ENCODE data around the gene RERE.

RERE gene

DNA sequence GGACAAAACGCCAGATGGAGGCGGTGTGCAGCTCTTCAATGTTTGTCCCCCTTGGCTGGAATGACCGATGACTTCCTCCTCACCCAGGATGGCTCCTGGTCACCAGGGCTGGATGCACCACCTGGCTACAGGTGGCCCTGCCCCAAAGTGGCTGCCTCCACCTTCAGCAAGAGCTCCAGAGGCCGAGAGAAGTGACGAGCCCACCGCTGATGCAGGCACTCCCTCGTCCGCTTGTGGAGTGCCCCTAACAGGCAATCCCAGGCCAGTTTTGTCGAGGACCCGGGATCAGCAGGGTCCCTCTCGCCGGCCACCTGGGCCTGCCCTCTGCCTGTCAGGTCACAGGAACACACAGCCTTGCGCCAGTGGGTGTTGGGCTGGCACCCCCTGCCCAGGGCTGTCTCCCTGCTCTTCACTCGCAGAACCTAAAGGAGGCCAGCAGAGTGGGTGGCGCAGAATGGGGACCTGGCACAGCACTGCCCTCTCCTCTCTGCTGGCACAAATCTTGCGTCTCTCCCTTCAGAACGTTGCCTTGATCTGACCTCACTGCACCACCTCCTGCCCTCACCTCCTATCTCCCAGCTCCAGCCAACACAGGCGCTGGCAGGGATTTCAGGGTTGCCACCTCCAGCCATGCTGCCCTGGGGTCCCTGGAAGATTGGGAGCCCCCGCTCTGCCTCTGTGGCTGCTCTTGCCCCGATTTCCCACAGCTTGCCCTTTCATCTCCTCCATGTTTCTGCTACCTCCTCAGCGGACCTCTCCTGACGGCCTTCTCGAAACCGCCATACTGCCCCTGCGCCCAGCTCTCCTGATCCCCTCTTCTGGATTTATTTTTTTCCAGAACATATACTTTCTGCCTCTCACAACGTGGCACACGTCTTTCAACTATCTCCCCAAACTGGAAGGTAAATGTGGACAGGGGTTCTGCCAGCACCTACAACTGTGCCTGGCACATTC lies 460.9 kb downstream of the RERE start:
- Histone ChIP-seq H3K9me3 (ENCODE audit: control insufficient read depth, insufficient read depth, low read depth, low read length) (no peaks in the 10 kb centered on the region), H3K27ac (ENCODE audit: extremely low read depth, low read depth, low read length) (no peak overlapping the region), H3K4me3 (ENCODE audit: low read depth, low read length) (no peak overlapping the region), H3K4me1 (ENCODE audit: control insufficient read depth, insufficient read depth, low read length) (no peaks in the 10 kb centered on the region), H3K36me3 (ENCODE audit: control insufficient read depth in 2 of 2, insufficient read depth in 1 of 2, low read length in 2 of 2) (peaks cover 0 to 90% of the 10 kb centered on the region in 2 experiments)
- ChIA-PET CTCF (no interaction called here), POLR2A (interaction anchor here (0.6 kb wide), 1 partner anchor 50 kb away, joined by 3 read pairs; no protein-coding TSS in a partner anchor)
- TF ChIP-seq ZNF146 (tag by site-specific recombination; IDR thresholded peaks at IDR 0.05) (no peak), ZNF132 (tag by site-specific recombination; IDR thresholded peaks at IDR 0.05; ENCODE audit: borderline replicate concordance) (no peak), ZNF433 (tag by site-specific recombination; IDR thresholded peaks at IDR 0.05; ENCODE audit: low read depth) (no peak)
- TF ChIP-seq, protein P1, sequence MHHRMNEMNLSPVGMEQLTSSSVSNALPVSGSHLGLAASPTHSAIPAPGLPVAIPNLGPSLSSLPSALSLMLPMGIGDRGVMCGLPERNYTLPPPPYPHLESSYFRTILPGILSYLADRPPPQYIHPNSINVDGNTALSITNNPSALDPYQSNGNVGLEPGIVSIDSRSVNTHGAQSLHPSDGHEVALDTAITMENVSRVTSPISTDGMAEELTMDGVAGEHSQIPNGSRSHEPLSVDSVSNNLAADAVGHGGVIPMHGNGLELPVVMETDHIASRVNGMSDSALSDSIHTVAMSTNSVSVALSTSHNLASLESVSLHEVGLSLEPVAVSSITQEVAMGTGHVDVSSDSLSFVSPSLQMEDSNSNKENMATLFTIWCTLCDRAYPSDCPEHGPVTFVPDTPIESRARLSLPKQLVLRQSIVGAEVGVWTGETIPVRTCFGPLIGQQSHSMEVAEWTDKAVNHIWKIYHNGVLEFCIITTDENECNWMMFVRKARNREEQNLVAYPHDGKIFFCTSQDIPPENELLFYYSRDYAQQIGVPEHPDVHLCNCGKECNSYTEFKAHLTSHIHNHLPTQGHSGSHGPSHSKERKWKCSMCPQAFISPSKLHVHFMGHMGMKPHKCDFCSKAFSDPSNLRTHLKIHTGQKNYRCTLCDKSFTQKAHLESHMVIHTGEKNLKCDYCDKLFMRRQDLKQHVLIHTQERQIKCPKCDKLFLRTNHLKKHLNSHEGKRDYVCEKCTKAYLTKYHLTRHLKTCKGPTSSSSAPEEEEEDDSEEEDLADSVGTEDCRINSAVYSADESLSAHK (tag by site-specific recombination; IDR thresholded peaks at IDR 0.05), result peak; percentile 52; the same call in 1 of the 2 replicates
- TF ChIP-seq, protein P2, sequence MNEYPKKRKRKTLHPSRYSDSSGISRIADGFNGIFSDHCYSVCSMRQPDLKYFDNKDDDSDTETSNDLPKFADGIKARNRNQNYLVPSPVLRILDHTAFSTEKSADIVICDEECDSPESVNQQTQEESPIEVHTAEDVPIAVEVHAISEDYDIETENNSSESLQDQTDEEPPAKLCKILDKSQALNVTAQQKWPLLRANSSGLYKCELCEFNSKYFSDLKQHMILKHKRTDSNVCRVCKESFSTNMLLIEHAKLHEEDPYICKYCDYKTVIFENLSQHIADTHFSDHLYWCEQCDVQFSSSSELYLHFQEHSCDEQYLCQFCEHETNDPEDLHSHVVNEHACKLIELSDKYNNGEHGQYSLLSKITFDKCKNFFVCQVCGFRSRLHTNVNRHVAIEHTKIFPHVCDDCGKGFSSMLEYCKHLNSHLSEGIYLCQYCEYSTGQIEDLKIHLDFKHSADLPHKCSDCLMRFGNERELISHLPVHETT (tag by site-specific recombination; IDR thresholded peaks at IDR 0.05), result no peak

DNA sequence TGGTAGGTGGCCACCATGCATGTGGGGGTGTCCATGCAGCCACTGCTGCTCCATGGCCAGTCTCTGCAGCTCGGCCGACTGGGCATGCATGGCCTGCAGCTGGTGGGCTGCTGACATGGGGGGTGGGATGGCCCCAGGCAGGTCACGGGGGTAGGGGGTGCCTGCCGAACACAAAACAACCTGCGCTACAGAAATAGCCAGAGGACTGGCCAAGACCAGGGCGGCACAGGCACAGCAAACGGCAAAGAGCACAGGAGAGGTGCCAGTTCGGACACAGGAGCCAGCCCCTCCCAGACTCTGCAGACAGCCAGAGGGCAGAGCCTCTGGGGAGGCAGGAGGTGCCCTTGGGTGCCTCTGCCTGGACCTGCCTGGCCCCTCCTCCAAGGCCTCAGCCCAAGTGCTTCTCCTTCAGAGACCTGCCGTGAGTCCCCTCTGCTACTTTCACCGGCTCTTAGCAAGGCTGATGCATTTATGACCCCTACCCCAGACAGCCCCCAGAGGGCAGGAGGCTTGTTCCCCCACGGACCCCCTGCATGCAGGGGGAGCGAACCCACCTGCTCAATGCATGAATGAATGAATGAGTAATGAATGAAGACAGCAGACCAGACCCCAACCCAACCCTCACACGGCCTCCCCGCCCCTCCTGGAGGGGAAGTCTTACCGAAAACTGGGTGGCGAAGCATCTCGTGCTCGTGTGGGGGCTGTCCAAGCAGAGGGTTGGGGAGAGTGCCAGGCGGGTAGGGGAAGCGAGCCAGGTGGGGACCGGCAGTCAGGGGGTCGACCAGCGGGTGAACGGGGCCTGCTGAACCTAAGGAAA lies 461.8 kb downstream of the RERE start:
- ChIA-PET CTCF (no interaction called here), POLR2A (no interaction called here)
- H3K4me3 ChIP-seq (ENCODE audit: low read depth, low read length), result no peak overlapping the region
- H3K27ac ChIP-seq (ENCODE audit: extremely low read depth, low read depth, low read length), result no peak overlapping the region
- no peaks in the 10 kb centered on the region for H3K4me1 ChIP-seq (ENCODE audit: control insufficient read depth, insufficient read depth, low read length)
- H3K36me3 ChIP-seq (ENCODE audit: control insufficient read depth in 2 of 2, insufficient read depth in 1 of 2, low read length in 2 of 2), result peaks cover 0 to 81% of the 10 kb centered on the region in 2 experiments
- TF ChIP-seq ZNF843 (tag by site-specific recombination; IDR thresholded peaks at IDR 0.05) (no peak), ZXDB (tag by site-specific recombination; IDR thresholded peaks at IDR 0.05) (no peak), ZNF114 (tag by site-specific recombination; IDR thresholded peaks at IDR 0.05) (no peak), ZBTB17 (tag by site-specific recombination; IDR thresholded peaks at IDR 0.05) (no peak)
- H3K9me3 ChIP-seq (ENCODE audit: control insufficient read depth, insufficient read depth, low read depth, low read length), result no peaks in the 10 kb centered on the region

DNA sequence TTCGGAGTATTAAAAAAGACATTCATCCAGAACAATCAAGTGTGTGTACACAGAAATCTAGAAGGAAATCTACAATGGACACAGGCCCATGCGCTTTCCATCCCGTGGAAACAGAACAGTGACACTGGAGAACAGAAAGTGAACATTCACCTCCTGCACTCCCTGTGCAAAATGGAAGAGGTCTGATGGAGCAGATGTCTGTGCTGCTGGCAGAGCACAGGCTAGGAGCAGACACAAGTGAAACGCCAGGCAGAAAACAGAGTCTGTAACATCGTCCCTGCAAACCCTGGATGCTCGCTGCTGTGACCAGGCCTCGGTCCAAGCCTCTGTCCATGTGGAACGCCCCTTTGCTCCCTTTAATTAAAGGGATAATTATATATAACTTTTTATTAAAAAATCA lies 463.4 kb downstream of the RERE start:
- TF ChIP-seq ZNF433 (tag by site-specific recombination; IDR thresholded peaks at IDR 0.05; ENCODE audit: low read depth) (no peak), TCF7L2 (IDR thresholded peaks at IDR 0.05; ENCODE audit: borderline replicate concordance, low read depth, low read length) (no peak), IKZF3 (tag by site-specific recombination; IDR thresholded peaks at IDR 0.05) (no peak)

More for the DNA sequence above, 463.4 kb downstream of the RERE start:
- POLR2A ChIA-PET, result no interaction called here
- H3K4me1 ChIP-seq (ENCODE audit: control insufficient read depth, insufficient read depth, low read length), result no peaks in the 10 kb centered on the region
- H3K36me3 ChIP-seq (ENCODE audit: control insufficient read depth in 2 of 2, insufficient read depth in 1 of 2, low read length in 2 of 2), result peaks cover 0 to 67% of the 10 kb centered on the region in 2 experiments; a peak in 2 of 3 replicates
- H3K9me3 ChIP-seq (ENCODE audit: control insufficient read depth, insufficient read depth, low read depth, low read length), result no peaks in the 10 kb centered on the region
- CTCF ChIA-PET, result no interaction called here
- no peak overlapping the region for H3K27ac ChIP-seq (ENCODE audit: extremely low read depth, low read depth, low read length)
- H3K4me3 ChIP-seq (ENCODE audit: low read depth, low read length), result no peak overlapping the region

All from HEK293 (cell line).